ENCODE data around the gene OPRL1.

Gene OPRL1

GRCh38 chr20:64100946-64101688, 21.2 kb downstream of the OPRL1 start:
- Histone ChIP-seq H3K9me2 (ENCODE audit: low read depth, low read length) (no peaks in the 10 kb centered on the region), H3K9me3 (ENCODE audit: low read length) (no peaks in the 10 kb centered on the region), H3K4me1 (ENCODE audit: insufficient read depth, low read length, severe bottlenecking) (peaks cover 40% of the 10 kb centered on the region), H3K4me2 (ENCODE audit: low read length) (peak overlapping the region; percentile 71; the same call in 1 of the 2 replicates), H3K36me3 (ENCODE audit: insufficient read depth, low read length) (no peaks in the 10 kb centered on the region), H4K20me1 (ENCODE audit: insufficient read depth, low read length) (no peaks in the 10 kb centered on the region), H3K4me3 (ENCODE audit: low read depth, low read length, poor library complexity, severe bottlenecking) (peak overlapping the region; percentile 55), H3K27ac (ENCODE audit: low read depth, low read length, poor library complexity, severe bottlenecking) (peak overlapping the region; percentile 74), H2AFZ (ENCODE audit: low read length) (no peak overlapping the region), H3K79me2 (ENCODE audit: insufficient read depth, low read length) (no peaks in the 10 kb centered on the region), H3F3A (ENCODE audit: insufficient read depth, low read length) (no peaks in the 10 kb centered on the region), H3K27me3 (ENCODE audit: insufficient read depth, low read length) (no peaks in the 10 kb centered on the region), H3K9ac (ENCODE audit: low read length) (peak overlapping the region; percentile 4; the same call in 1 of the 2 replicates)
- TF ChIP-seq EZH2 (IDR thresholded peaks at IDR 0.05; ENCODE audit: borderline replicate concordance, low read length): no peak
- no peak for TF ChIP-seq CTCF (IDR thresholded peaks at IDR 0.05; ENCODE audit: low read length)

GRCh38 chr20:64101731-64102621, 22.1 kb downstream of the OPRL1 start:
- H3K9me3 ChIP-seq (ENCODE audit: low read length): no peaks in the 10 kb centered on the region
- no peaks in the 10 kb centered on the region for H3K79me2 ChIP-seq (ENCODE audit: insufficient read depth, low read length)
- no peaks in the 10 kb centered on the region for H3K36me3 ChIP-seq (ENCODE audit: insufficient read depth, low read length)
- peaks cover 40% of the 10 kb centered on the region for H3K4me1 ChIP-seq (ENCODE audit: insufficient read depth, low read length, severe bottlenecking)
- peak overlapping the region; percentile 45 for H3K9ac ChIP-seq (ENCODE audit: low read length)
- H4K20me1 ChIP-seq (ENCODE audit: insufficient read depth, low read length): no peaks in the 10 kb centered on the region
- H2AFZ ChIP-seq (ENCODE audit: low read length): no peak overlapping the region
- no peaks in the 10 kb centered on the region for H3K9me2 ChIP-seq (ENCODE audit: low read depth, low read length)
- peak; percentile 83 for TF ChIP-seq CTCF (IDR thresholded peaks at IDR 0.05; ENCODE audit: low read length)
- TF ChIP-seq EZH2 (IDR thresholded peaks at IDR 0.05; ENCODE audit: borderline replicate concordance, low read length): no peak
- H3F3A ChIP-seq (ENCODE audit: insufficient read depth, low read length): no peaks in the 10 kb centered on the region
- H3K4me2 ChIP-seq (ENCODE audit: low read length): peak overlapping the region; percentile 71
- H3K27me3 ChIP-seq (ENCODE audit: insufficient read depth, low read length): no peaks in the 10 kb centered on the region
- H3K4me3 ChIP-seq (ENCODE audit: low read depth, low read length, poor library complexity, severe bottlenecking): peak overlapping the region; percentile 55
- no peak overlapping the region for H3K27ac ChIP-seq (ENCODE audit: low read depth, low read length, poor library complexity, severe bottlenecking)

GRCh38 chr20:64102647-64103354, 22.9 kb downstream of the OPRL1 start:
- H3K4me2 ChIP-seq (ENCODE audit: low read length): peak overlapping the region; percentile 71
- no peak overlapping the region for H2AFZ ChIP-seq (ENCODE audit: low read length)
- H3K9ac ChIP-seq (ENCODE audit: low read length): peak overlapping the region; percentile 45; the same call in 1 of the 2 replicates

More at GRCh38 chr20:64102647-64103354, 22.9 kb downstream of the OPRL1 start:
- H3K4me3 ChIP-seq (ENCODE audit: low read depth, low read length, poor library complexity, severe bottlenecking): peak overlapping the region; percentile 55
- no peaks in the 10 kb centered on the region for H4K20me1 ChIP-seq (ENCODE audit: insufficient read depth, low read length)
- no peaks in the 10 kb centered on the region for H3K27me3 ChIP-seq (ENCODE audit: insufficient read depth, low read length)
- no peaks in the 10 kb centered on the region for H3F3A ChIP-seq (ENCODE audit: insufficient read depth, low read length)
- H3K36me3 ChIP-seq (ENCODE audit: insufficient read depth, low read length): no peaks in the 10 kb centered on the region
- peaks cover 48% of the 10 kb centered on the region for H3K4me1 ChIP-seq (ENCODE audit: insufficient read depth, low read length, severe bottlenecking)
- H3K9me3 ChIP-seq (ENCODE audit: low read length): no peaks in the 10 kb centered on the region
- TF ChIP-seq CTCF (IDR thresholded peaks at IDR 0.05; ENCODE audit: low read length) (no peak), EZH2 (IDR thresholded peaks at IDR 0.05; ENCODE audit: borderline replicate concordance, low read length) (no peak)
- no peaks in the 10 kb centered on the region for H3K79me2 ChIP-seq (ENCODE audit: insufficient read depth, low read length)
- no peak overlapping the region for H3K27ac ChIP-seq (ENCODE audit: low read depth, low read length, poor library complexity, severe bottlenecking)
- no peaks in the 10 kb centered on the region for H3K9me2 ChIP-seq (ENCODE audit: low read depth, low read length)
